Activated naive CD8-positive, alpha-beta T cell treated with anti-CD3 and anti-CD28 coated beads for 36 hours (primary cell): Measurements from ENCODE around the gene ADGRF3. TPM values are rescaled to one million over a fixed set of nuclear protein-coding genes. Genes with fewer than 3 reads are reported as not detected.
A peak's percentile ranks its signal among the peaks of the same experiment; 100 is the strongest.
"Not testable (repeated sequence)": the region's sequence is repeated elsewhere in the genome, so short reads cannot be mapped to it uniquely, and the experiment has no call there.

ENCODE experiments used
- DNase-seq: peaks from one replicate; pipeline ENCODE4 v3.0.0; 2021
- H3K27ac Mint-ChIP-seq: one replicate; pipeline ENCODE4 v1.8.0; 2022; ENCODE audit warnings: mild to moderate bottlenecking, moderate library complexity, mixed read lengths
- H3K27me3 Mint-ChIP-seq: one replicate; pipeline ENCODE4 v1.8.0; 2022; ENCODE audit warnings: mild to moderate bottlenecking, mixed read lengths
- H3K36me3 Mint-ChIP-seq: one replicate; pipeline ENCODE4 v1.8.0; 2021; ENCODE audit warnings: mild to moderate bottlenecking, mixed read lengths
- H3K4me1 Mint-ChIP-seq: one replicate; pipeline ENCODE4 v1.8.0; 2021; ENCODE audit warnings: mixed read lengths
- H3K4me3 Mint-ChIP-seq: one replicate; pipeline ENCODE4 v1.8.0; 2022; ENCODE audit warnings: mild to moderate bottlenecking, moderate library complexity, mixed read lengths
- H3K9me3 Mint-ChIP-seq: one replicate; pipeline ENCODE4 v1.8.0; 2022; ENCODE audit warnings: mixed read lengths
- total RNA-seq, 2 experiments: library from RNA; stranded (reverse); gene quantifications; one replicate each; pipeline ENCODE4 v1.2.3, GENCODE V29; 2021

The ADGRF3 gene
- total RNA-seq: 1 to 10 TPM; 4.4 to 5.2 TPM

- DNase-seq: peak; percentile 74
- no peaks in the 10 kb centered on the region for H3K9me3 Mint-ChIP-seq
- no peaks in the 10 kb centered on the region for H3K27me3 Mint-ChIP-seq
- peak within 1 kb of the TSS; percentile 96 for H3K4me3 Mint-ChIP-seq
- H3K36me3 Mint-ChIP-seq: peaks cover 34% of the 10 kb centered on the region
- H3K27ac Mint-ChIP-seq: peak within 1 kb of the TSS; percentile 97
- peaks cover 33% of the 10 kb centered on the region for H3K4me1 Mint-ChIP-seq
Measured at GRCh38 chr2:26346454-26347053, at the start of gene ADGRF3. Gene ADGRF3, minus strand, starts transcription at chr2:26346789. Its CDS starts 555 bp downstream, at chr2:26346234.

- Mint-ChIP-seq H3K36me3 (peaks cover 11% of the 10 kb centered on the region), H3K27ac (no peak overlapping the region), H3K4me1 (peaks cover 26% of the 10 kb centered on the region), H3K4me3 (no peak overlapping the region), H3K9me3 (no peaks in the 10 kb centered on the region), H3K27me3 (no peaks in the 10 kb centered on the region)
- DNase-seq: no peak
Measured at GRCh38 chr2:26395394-26395793, 48.8 kb upstream of the ADGRF3 start.

GRCh38 chr2:26394694-26395093 lies 48.1 kb upstream of the ADGRF3 start:
- H3K36me3 Mint-ChIP-seq: peaks cover 15% of the 10 kb centered on the region
- H3K4me3 Mint-ChIP-seq: no peak overlapping the region
- no peak overlapping the region for H3K27ac Mint-ChIP-seq
- H3K4me1 Mint-ChIP-seq: peaks cover 25% of the 10 kb centered on the region
- H3K27me3 Mint-ChIP-seq: no peaks in the 10 kb centered on the region
- DNase-seq: no peak
- no peaks in the 10 kb centered on the region for H3K9me3 Mint-ChIP-seq

GRCh38 chr2:26387189-26387588 lies 40.6 kb upstream of the ADGRF3 start:
- DNase-seq: no peak
- Mint-ChIP-seq H3K9me3 (no peaks in the 10 kb centered on the region), H3K36me3 (peaks cover 32% of the 10 kb centered on the region), H3K27ac (no peak overlapping the region), H3K4me1 (peaks cover 5% of the 10 kb centered on the region), H3K27me3 (no peaks in the 10 kb centered on the region), H3K4me3 (no peak overlapping the region)

GRCh38 chr2:26384597-26384996 lies 38.0 kb upstream of the ADGRF3 start:
- Mint-ChIP-seq H3K27ac (no peak overlapping the region), H3K36me3 (peaks cover 33% of the 10 kb centered on the region), H3K27me3 (no peaks in the 10 kb centered on the region), H3K4me3 (no peak overlapping the region), H3K9me3 (no peaks in the 10 kb centered on the region), H3K4me1 (peaks cover 2% of the 10 kb centered on the region)
- DNase-seq: no peak

GRCh38 chr2:26384183-26384582 lies 37.6 kb upstream of the ADGRF3 start:
- Mint-ChIP-seq H3K36me3 (peaks cover 31% of the 10 kb centered on the region), H3K4me3 (no peak overlapping the region), H3K27ac (no peak overlapping the region), H3K27me3 (no peaks in the 10 kb centered on the region), H3K4me1 (peaks cover 2% of the 10 kb centered on the region), H3K9me3 (no peaks in the 10 kb centered on the region)
- DNase-seq: no peak

- Mint-ChIP-seq H3K36me3 (peaks cover 32% of the 10 kb centered on the region), H3K4me1 (peaks cover 2% of the 10 kb centered on the region)
Measured at GRCh38 chr2:26382564-26382963, 36.0 kb upstream of the ADGRF3 start.

GRCh38 chr2:26380281-26380680 lies 33.7 kb upstream of the ADGRF3 start:
- no peak for DNase-seq
- no peaks in the 10 kb centered on the region for H3K9me3 Mint-ChIP-seq
- no peak overlapping the region for H3K27ac Mint-ChIP-seq
- peaks cover 37% of the 10 kb centered on the region for H3K36me3 Mint-ChIP-seq
- peaks cover 7% of the 10 kb centered on the region for H3K4me1 Mint-ChIP-seq
- H3K4me3 Mint-ChIP-seq: no peak overlapping the region
- no peaks in the 10 kb centered on the region for H3K27me3 Mint-ChIP-seq

More at GRCh38 chr2:26382564-26382963, 36.0 kb upstream of the ADGRF3 start:
- H3K27me3 Mint-ChIP-seq: no peaks in the 10 kb centered on the region
- H3K4me3 Mint-ChIP-seq: no peak overlapping the region
- DNase-seq: no peak
- no peaks in the 10 kb centered on the region for H3K9me3 Mint-ChIP-seq
- H3K27ac Mint-ChIP-seq: no peak overlapping the region

- Mint-ChIP-seq H3K27me3 (no peaks in the 10 kb centered on the region), H3K4me1 (peaks cover 10% of the 10 kb centered on the region), H3K9me3 (no peaks in the 10 kb centered on the region), H3K36me3 (peaks cover 40% of the 10 kb centered on the region), H3K27ac (peak overlapping the region; percentile 15), H3K4me3 (no peak overlapping the region)
- DNase-seq: no peak
Measured at GRCh38 chr2:26376799-26377198, 30.2 kb upstream of the ADGRF3 start.

- H3K4me3 Mint-ChIP-seq, DNase-seq, H3K27ac Mint-ChIP-seq, H3K27me3 Mint-ChIP-seq, H3K9me3 Mint-ChIP-seq, H3K4me1 Mint-ChIP-seq: not testable (repeated sequence)
- H3K36me3 Mint-ChIP-seq: peaks cover 44% of the 10 kb centered on the region
Measured at GRCh38 chr2:26370909-26371308, 24.3 kb upstream of the ADGRF3 start.

GRCh38 chr2:26369664-26370063 lies 23.1 kb upstream of the ADGRF3 start:
- peaks cover 40% of the 10 kb centered on the region for H3K36me3 Mint-ChIP-seq
- not testable (repeated sequence) for H3K27me3 Mint-ChIP-seq, DNase-seq, H3K9me3 Mint-ChIP-seq, H3K4me1 Mint-ChIP-seq, H3K27ac Mint-ChIP-seq, H3K4me3 Mint-ChIP-seq

- Mint-ChIP-seq H3K4me1 (peaks cover 16% of the 10 kb centered on the region), H3K9me3 (no peaks in the 10 kb centered on the region), H3K36me3 (peaks cover 33% of the 10 kb centered on the region), H3K4me3 (no peak overlapping the region), H3K27me3 (no peaks in the 10 kb centered on the region), H3K27ac (no peak overlapping the region)
- DNase-seq: no peak
Measured at GRCh38 chr2:26366957-26367356, 20.4 kb upstream of the ADGRF3 start.

GRCh38 chr2:26364669-26365068 lies 18.1 kb upstream of the ADGRF3 start:
- no peak overlapping the region for H3K27ac Mint-ChIP-seq
- H3K36me3 Mint-ChIP-seq: peaks cover 32% of the 10 kb centered on the region
- no peak for DNase-seq
- H3K9me3 Mint-ChIP-seq: no peaks in the 10 kb centered on the region
- H3K4me1 Mint-ChIP-seq: peaks cover 19% of the 10 kb centered on the region
- no peak overlapping the region for H3K4me3 Mint-ChIP-seq
- H3K27me3 Mint-ChIP-seq: no peaks in the 10 kb centered on the region

- no peak for DNase-seq
- Mint-ChIP-seq H3K9me3 (no peaks in the 10 kb centered on the region), H3K27me3 (no peaks in the 10 kb centered on the region), H3K36me3 (peaks cover 28% of the 10 kb centered on the region), H3K4me3 (no peak overlapping the region), H3K4me1 (peaks cover 24% of the 10 kb centered on the region), H3K27ac (no peak overlapping the region)
Measured at GRCh38 chr2:26363958-26364357, 17.4 kb upstream of the ADGRF3 start.

GRCh38 chr2:26363323-26363722 lies 16.7 kb upstream of the ADGRF3 start:
- DNase-seq: no peak
- no peaks in the 10 kb centered on the region for H3K27me3 Mint-ChIP-seq
- H3K36me3 Mint-ChIP-seq: peaks cover 23% of the 10 kb centered on the region
- H3K9me3 Mint-ChIP-seq: no peaks in the 10 kb centered on the region
- H3K27ac Mint-ChIP-seq: no peak overlapping the region
- peaks cover 26% of the 10 kb centered on the region for H3K4me1 Mint-ChIP-seq
- H3K4me3 Mint-ChIP-seq: no peak overlapping the region

GRCh38 chr2:26359886-26360473 lies 13.4 kb upstream of the ADGRF3 start:
- H3K9me3 Mint-ChIP-seq: no peaks in the 10 kb centered on the region
- no peak for DNase-seq
- H3K36me3 Mint-ChIP-seq: peaks cover 25% of the 10 kb centered on the region
- H3K27me3 Mint-ChIP-seq: no peaks in the 10 kb centered on the region
- no peak overlapping the region for H3K4me3 Mint-ChIP-seq
- H3K4me1 Mint-ChIP-seq: peaks cover 47% of the 10 kb centered on the region
- H3K27ac Mint-ChIP-seq: no peak overlapping the region
